Memory B cell (primary cell): ENCODE data around the gene ZNF32.
A peak's percentile ranks its signal among the peaks of the same experiment; 100 is the strongest.

Experiments
- ATAC-seq: fragments of 150-1000 bp; cut with Tn5 transposase; 2 replicates; pipeline ENCODE4 v1.10.0; 2021; ENCODE audit warnings: low read depth, mild to moderate bottlenecking, moderate library complexity
- DNase-seq, 2 donors: peaks; one replicate each; pipeline ENCODE4 v3.0.0; 2022; ENCODE audit warnings: low spot score in 2 of 2
- H3K27ac Mint-ChIP-seq: one replicate; pipeline ENCODE4 v1.8.0; 2022; ENCODE audit warnings: mild to moderate bottlenecking, moderate library complexity, mixed read lengths
- H3K27me3 Mint-ChIP-seq: one replicate; pipeline ENCODE4 v1.8.0; 2022; ENCODE audit warnings: mixed read lengths
- H3K36me3 Mint-ChIP-seq: one replicate; pipeline ENCODE4 v1.8.0; 2022; ENCODE audit warnings: mild to moderate bottlenecking, mixed read lengths
- H3K4me1 Mint-ChIP-seq: one replicate; pipeline ENCODE4 v1.8.0; 2022; ENCODE audit warnings: mixed read lengths
- H3K4me3 Mint-ChIP-seq: one replicate; pipeline ENCODE4 v1.8.0; 2022; ENCODE audit warnings: mild to moderate bottlenecking, moderate library complexity, mixed read lengths
- H3K9me3 Mint-ChIP-seq: one replicate; pipeline ENCODE4 v1.8.0; 2022; ENCODE audit warnings: mixed read lengths

Gene ZNF32

GRCh38 chr10:43648398-43649184 is at the start of gene ZNF32:
Gene ZNF32, minus strand, starts transcription at chr10:43648881. Its CDS starts 2,748 bp downstream, at chr10:43646133.
- peaks cover 12% of the 10 kb centered on the region for H3K4me1 Mint-ChIP-seq
- DNase-seq, result peak; percentile 74 to 84
- ATAC-seq, result peak; percentile 97
- H3K27ac Mint-ChIP-seq, result peak within 1 kb of the TSS; percentile 91
- H3K9me3 Mint-ChIP-seq, result peaks cover 12% of the 10 kb centered on the region
- H3K36me3 Mint-ChIP-seq, result peaks cover 25% of the 10 kb centered on the region
- peaks cover under 1% of the 10 kb centered on the region for H3K27me3 Mint-ChIP-seq
- peak within 1 kb of the TSS; percentile 97 for H3K4me3 Mint-ChIP-seq

- no peaks in the 10 kb centered on the region for H3K4me1 Mint-ChIP-seq
- no peaks in the 10 kb centered on the region for H3K36me3 Mint-ChIP-seq
- DNase-seq (no peak), ATAC-seq (no peak)
- H3K4me3 Mint-ChIP-seq, result no peak overlapping the region
- H3K9me3 Mint-ChIP-seq, result no peaks in the 10 kb centered on the region
- H3K27ac Mint-ChIP-seq, result no peak overlapping the region
- peaks cover 10% of the 10 kb centered on the region for H3K27me3 Mint-ChIP-seq
These were observed 49.5 kb upstream of the ZNF32 start for GRCh38 chr10:43698156-43698555.

- no peak overlapping the region for H3K27ac Mint-ChIP-seq
- H3K9me3 Mint-ChIP-seq, result no peaks in the 10 kb centered on the region
- no peak overlapping the region for H3K4me3 Mint-ChIP-seq
- H3K36me3 Mint-ChIP-seq, result no peaks in the 10 kb centered on the region
- no peak for ATAC-seq
- DNase-seq, result no peak
- H3K4me1 Mint-ChIP-seq, result no peaks in the 10 kb centered on the region
- peaks cover 12% of the 10 kb centered on the region for H3K27me3 Mint-ChIP-seq
These were observed 48.3 kb upstream of the ZNF32 start for GRCh38 chr10:43696909-43697483.

DNA sequence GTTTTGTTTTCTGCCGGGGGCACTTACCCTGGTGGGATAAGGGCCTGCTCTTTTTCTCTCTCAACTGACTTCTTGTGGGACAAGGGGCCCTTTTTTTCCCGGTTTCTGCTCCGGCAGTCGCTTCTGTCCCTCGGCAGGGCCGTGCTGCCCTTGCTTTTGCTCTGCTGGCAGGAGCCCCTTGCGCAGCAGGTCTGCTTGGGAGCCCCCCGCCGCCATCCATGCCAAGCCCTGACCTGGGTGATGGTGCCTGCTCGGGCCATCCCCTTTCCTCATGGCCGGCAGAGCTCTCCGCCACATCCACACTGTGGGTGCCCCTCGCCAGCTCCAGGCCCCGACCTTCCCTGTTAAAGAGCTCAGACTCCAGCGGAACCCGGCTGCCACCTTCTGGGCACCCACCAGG is 47.0 kb upstream of the ZNF32 start:
- ATAC-seq (no peak), DNase-seq (no peak)
- H3K27ac Mint-ChIP-seq, result no peak overlapping the region
- H3K36me3 Mint-ChIP-seq, result no peaks in the 10 kb centered on the region
- H3K4me3 Mint-ChIP-seq, result no peak overlapping the region
- H3K9me3 Mint-ChIP-seq, result no peaks in the 10 kb centered on the region
- H3K27me3 Mint-ChIP-seq, result peaks cover 9% of the 10 kb centered on the region
- no peaks in the 10 kb centered on the region for H3K4me1 Mint-ChIP-seq

- no peak overlapping the region for H3K27ac Mint-ChIP-seq
- no peaks in the 10 kb centered on the region for H3K9me3 Mint-ChIP-seq
- ATAC-seq, result no peak
- H3K27me3 Mint-ChIP-seq, result peaks cover 6% of the 10 kb centered on the region
- no peaks in the 10 kb centered on the region for H3K4me1 Mint-ChIP-seq
- DNase-seq, result no peak
- no peaks in the 10 kb centered on the region for H3K36me3 Mint-ChIP-seq
- no peak overlapping the region for H3K4me3 Mint-ChIP-seq
These were observed 46.6 kb upstream of the ZNF32 start for GRCh38 chr10:43695321-43695720.

GRCh38 chr10:43694526-43694925 is 45.8 kb upstream of the ZNF32 start:
- H3K4me1 Mint-ChIP-seq, result no peaks in the 10 kb centered on the region
- ATAC-seq, result no peak
- no peaks in the 10 kb centered on the region for H3K9me3 Mint-ChIP-seq
- H3K27me3 Mint-ChIP-seq, result peaks cover 6% of the 10 kb centered on the region
- no peak for DNase-seq
- no peak overlapping the region for H3K27ac Mint-ChIP-seq
- no peaks in the 10 kb centered on the region for H3K36me3 Mint-ChIP-seq
- no peak overlapping the region for H3K4me3 Mint-ChIP-seq

- DNase-seq, result no peak
- no peaks in the 10 kb centered on the region for H3K4me1 Mint-ChIP-seq
- no peak overlapping the region for H3K4me3 Mint-ChIP-seq
- H3K27me3 Mint-ChIP-seq, result peaks cover 10% of the 10 kb centered on the region
- H3K27ac Mint-ChIP-seq, result no peak overlapping the region
- H3K9me3 Mint-ChIP-seq, result no peaks in the 10 kb centered on the region
- no peak for ATAC-seq
- no peaks in the 10 kb centered on the region for H3K36me3 Mint-ChIP-seq
These were observed 44.9 kb upstream of the ZNF32 start for GRCh38 chr10:43693602-43694001.

GRCh38 chr10:43692051-43692825 is 43.6 kb upstream of the ZNF32 start:
- no peaks in the 10 kb centered on the region for H3K9me3 Mint-ChIP-seq
- no peaks in the 10 kb centered on the region for H3K36me3 Mint-ChIP-seq
- no peak for ATAC-seq
- H3K27me3 Mint-ChIP-seq, result peaks cover 20% of the 10 kb centered on the region
- H3K4me1 Mint-ChIP-seq, result no peaks in the 10 kb centered on the region
- H3K4me3 Mint-ChIP-seq, result no peak overlapping the region
- DNase-seq, result no peak
- H3K27ac Mint-ChIP-seq, result no peak overlapping the region

GRCh38 chr10:43691485-43691884 is 42.8 kb upstream of the ZNF32 start:
- no peak overlapping the region for H3K27ac Mint-ChIP-seq
- peaks cover 24% of the 10 kb centered on the region for H3K27me3 Mint-ChIP-seq
- DNase-seq, result no peak

DNA sequence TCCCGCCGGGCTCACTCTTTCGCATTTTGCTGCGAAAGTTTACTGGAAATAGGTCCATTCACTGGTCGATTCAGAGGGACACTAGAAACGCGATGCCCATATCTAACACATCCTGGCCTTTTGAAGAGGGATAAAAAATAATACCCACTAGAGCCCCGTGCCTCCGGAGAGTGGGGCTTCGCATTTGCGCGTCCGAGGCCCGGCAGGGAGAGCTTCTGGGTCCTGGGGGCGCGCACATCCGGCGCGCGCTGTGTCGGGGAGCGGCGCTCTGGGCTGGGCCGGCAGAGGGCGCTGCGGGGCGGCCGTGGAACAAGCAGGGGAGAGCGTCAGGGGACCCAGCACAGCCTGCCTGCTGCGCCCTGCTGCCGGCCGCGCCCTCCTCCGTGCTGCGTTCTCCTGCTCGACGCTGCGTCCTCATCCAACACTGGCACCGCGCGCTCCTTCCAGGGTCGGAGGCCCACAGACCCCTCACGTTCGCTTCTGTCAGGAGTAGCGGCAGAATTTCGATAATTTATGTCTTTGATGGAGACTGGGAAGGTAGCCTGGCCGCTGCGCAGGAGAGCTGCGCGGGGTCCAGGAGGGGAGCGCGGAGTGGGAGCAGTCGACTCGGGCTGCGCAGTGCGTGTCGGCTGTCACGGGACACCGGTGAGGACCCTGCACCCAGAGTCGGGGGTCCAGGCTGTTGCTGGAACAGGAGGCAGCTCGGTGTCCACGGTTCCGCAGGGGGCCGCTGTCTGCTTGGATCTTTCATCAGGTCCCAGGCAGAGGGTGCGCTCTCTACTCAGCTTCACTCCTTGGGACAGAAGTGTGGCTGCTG is 41.5 kb upstream of the ZNF32 start:
- Mint-ChIP-seq H3K36me3 (no peaks in the 10 kb centered on the region), H3K9me3 (no peaks in the 10 kb centered on the region), H3K27ac (no peak overlapping the region), H3K27me3 (peaks cover 24% of the 10 kb centered on the region), H3K4me1 (no peaks in the 10 kb centered on the region), H3K4me3 (peak overlapping the region; percentile 70)
- ATAC-seq (peak; percentile 91), DNase-seq (peak; percentile 45 to 72)

More at GRCh38 chr10:43691485-43691884, 42.8 kb upstream of the ZNF32 start:
- Mint-ChIP-seq H3K4me1 (no peaks in the 10 kb centered on the region), H3K4me3 (no peak overlapping the region), H3K36me3 (no peaks in the 10 kb centered on the region), H3K9me3 (no peaks in the 10 kb centered on the region)
- ATAC-seq, result no peak

GRCh38 chr10:43689618-43689954 is 40.9 kb upstream of the ZNF32 start:
- H3K4me3 Mint-ChIP-seq, result peak overlapping the region; percentile 70
- H3K27me3 Mint-ChIP-seq, result peaks cover 24% of the 10 kb centered on the region
- H3K4me1 Mint-ChIP-seq, result no peaks in the 10 kb centered on the region
- H3K27ac Mint-ChIP-seq, result no peak overlapping the region
- no peaks in the 10 kb centered on the region for H3K36me3 Mint-ChIP-seq
- DNase-seq (no peak), ATAC-seq (peak; percentile 36)
- H3K9me3 Mint-ChIP-seq, result no peaks in the 10 kb centered on the region

DNA sequence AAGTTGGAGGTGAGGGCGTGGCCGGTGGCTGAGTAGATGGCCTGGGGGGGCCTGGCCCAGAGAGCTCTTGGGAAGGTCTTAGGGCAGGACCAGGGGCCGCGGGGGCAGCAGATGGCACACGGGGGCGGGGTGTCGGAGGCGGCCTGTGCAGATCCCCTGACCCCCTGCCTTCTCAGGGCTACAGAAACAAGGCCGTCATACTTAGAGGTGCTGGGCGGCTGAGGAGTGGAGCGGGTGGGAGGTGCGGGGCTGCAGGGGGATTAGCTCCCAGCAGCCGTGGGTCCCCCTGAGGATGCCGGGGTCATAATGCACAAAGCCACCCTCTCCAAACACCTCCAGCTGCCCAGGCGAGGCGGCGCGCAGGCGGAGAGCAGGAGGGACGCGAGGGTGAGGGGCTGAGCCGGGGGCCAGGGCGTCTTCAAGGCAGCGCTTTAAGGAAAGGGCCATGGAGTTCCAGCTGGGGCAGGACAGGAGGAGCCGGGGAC is 40.4 kb upstream of the ZNF32 start:
- Mint-ChIP-seq H3K4me1 (no peaks in the 10 kb centered on the region), H3K36me3 (no peaks in the 10 kb centered on the region), H3K4me3 (peak overlapping the region; percentile 70), H3K27me3 (peaks cover 24% of the 10 kb centered on the region), H3K9me3 (no peaks in the 10 kb centered on the region), H3K27ac (no peak overlapping the region)
- ATAC-seq, result no peak
- DNase-seq, result no peak

DNA sequence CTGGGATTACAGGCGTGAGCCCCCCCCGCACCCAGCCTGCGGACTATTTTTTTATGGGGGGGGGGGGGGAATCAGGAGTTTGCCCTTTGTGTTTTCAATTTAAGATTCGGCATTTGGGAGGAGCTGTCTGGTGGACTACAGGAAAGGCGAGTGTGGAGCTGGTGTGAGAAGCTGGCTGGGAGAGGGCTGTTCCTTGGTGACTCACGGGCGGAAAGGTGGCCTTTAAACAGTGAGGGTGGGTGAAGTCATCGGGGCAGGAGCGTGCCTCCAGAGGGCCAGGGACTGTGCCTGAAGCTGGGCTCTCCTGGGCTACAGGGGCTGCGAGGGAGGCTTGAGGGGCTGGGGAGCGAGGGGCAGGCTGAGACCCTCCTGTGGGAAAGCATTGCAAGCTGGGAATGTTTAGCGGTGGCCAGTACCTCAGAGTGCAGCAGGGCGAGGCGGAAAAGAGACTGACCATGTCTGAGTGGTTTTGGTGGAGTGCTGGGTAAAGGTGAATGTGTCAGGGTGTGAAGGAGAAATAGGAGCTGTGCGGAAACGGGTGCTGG is 39.7 kb upstream of the ZNF32 start:
- Mint-ChIP-seq H3K9me3 (no peaks in the 10 kb centered on the region), H3K36me3 (no peaks in the 10 kb centered on the region), H3K27me3 (peaks cover 25% of the 10 kb centered on the region), H3K4me1 (no peaks in the 10 kb centered on the region), H3K27ac (no peak overlapping the region), H3K4me3 (peak overlapping the region; percentile 36)
- ATAC-seq, result no peak
- DNase-seq, result no peak
